Urinary bladder (tissue), 4 donors: ENCODE results near the gene ZC3H13. TPM values are rescaled to one million over a fixed set of nuclear protein-coding genes. Genes with fewer than 3 reads are reported as not detected.

Experiments used
- DNase-seq: peaks from one replicate; pipeline ENCODE4 v3.0.0-alpha.2; 2015; ENCODE audit errors: extremely low spot score
- H3K27ac ChIP-seq: one replicate; pipeline ENCODE4 v1.5.1; 2013; ENCODE audit warnings: low read depth, mild to moderate bottlenecking, moderate library complexity
- H3K36me3 ChIP-seq: one replicate; pipeline ENCODE4 v1.6.1; 2013; ENCODE audit warnings: mild to moderate bottlenecking, moderate library complexity; ENCODE audit not compliant: insufficient read depth
- H3K4me1 ChIP-seq: one replicate; pipeline ENCODE4 v1.6.1; 2013; ENCODE audit warnings: mild to moderate bottlenecking, moderate library complexity; ENCODE audit not compliant: insufficient read depth
- H3K4me3 ChIP-seq: one replicate; pipeline ENCODE4 v1.5.1; 2013; ENCODE audit warnings: low read depth, low read length
- WGBS: extraction: QIAGEN DNeasy Blood & Tissue Kit; methylation state at CpG from one replicate; pipeline ENCODE4 v1.1.7; 2013; 5-methylcytosine and 5-hydroxymethylcytosine counted together
- polyA plus RNA-seq: library from polyadenylated mRNA; stranded (reverse); fragments of 200-250 nt; gene quantifications from one replicate; pipeline ENCODE4 v1.2.3, GENCODE V29; 2013
- total RNA-seq: library from RNA; depleted of rRNA; stranded (reverse); fragments of >200 nt; gene quantifications from one replicate; pipeline ENCODE4 v1.2.3, GENCODE V29; 2014
- donor health status: healthy with polysubstance abuse.
- donor health status: healthy.

ZC3H13 gene
- total and polyA plus RNA-seq, 2 donors = 24.1 to 47.3 TPM

DNA sequence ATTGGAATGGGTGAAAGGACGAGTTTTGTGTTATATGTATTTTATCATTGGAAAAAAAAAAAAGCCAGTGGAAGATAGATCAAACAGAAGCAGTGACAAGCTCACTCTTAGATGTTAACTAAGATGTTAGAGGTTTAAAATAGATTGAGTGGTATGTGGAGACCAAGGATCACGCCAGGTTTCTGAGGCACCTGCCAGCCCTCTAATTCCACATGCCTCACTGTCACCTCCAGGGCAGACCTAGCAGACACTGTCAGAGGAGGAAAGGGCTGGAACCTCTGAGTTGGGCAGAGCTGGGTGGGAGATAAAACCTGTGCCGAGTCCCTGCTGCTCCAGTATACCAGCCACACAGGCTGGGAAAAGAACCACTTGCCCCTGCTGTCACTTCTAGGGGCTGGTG, 143.5 kb downstream of the ZC3H13 start:
- no peaks in the 10 kb centered on the region for H3K4me1 ChIP-seq
- no peaks in the 10 kb centered on the region for H3K36me3 ChIP-seq
- H3K4me3 ChIP-seq = no peak overlapping the region
- H3K27ac ChIP-seq = no peak overlapping the region
- DNase-seq = no peak
- 85% methylated on average over 3 of the region's 3 CpGs for WGBS

DNA sequence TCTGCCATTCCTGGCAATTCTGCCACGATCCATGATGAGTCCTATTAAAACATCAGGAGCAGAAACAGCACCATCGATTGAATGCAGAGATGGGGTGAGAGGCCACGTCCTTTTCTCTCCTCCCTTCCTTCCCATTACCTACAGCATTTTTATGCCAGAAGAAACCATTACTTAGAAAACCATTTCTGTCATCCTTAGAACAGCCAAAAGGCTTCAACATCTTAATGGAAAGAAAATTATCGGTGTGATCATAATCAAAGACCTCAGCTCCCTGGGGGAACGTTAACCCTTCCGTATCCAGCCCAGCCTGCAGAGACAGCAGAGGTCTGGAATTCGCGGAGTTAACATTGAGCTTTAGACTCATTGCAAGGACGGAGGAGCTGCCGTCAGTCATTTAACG, 145.0 kb downstream of the ZC3H13 start:
- Histone ChIP-seq H3K4me3 (no peak overlapping the region), H3K4me1 (no peaks in the 10 kb centered on the region), H3K27ac (no peak overlapping the region), H3K36me3 (no peaks in the 10 kb centered on the region)
- DNase-seq = no peak
- 34% methylated on average over 11 of the region's 11 CpGs for WGBS

Other genes starting within 250 kb of the ZC3H13 start
- gene SIAH3, start 201.0 kb downstream of the ZC3H13 start, total RNA-seq = 0.16 TPM
- gene SIAH3, start 201.0 kb downstream of the ZC3H13 start, polyA plus RNA-seq = not detected
- not detected for gene CPB2, start 52.3 kb upstream of the ZC3H13 start, total RNA-seq
- gene CPB2, start 52.3 kb upstream of the ZC3H13 start, polyA plus RNA-seq = 0.24 TPM
- 43.5 TPM for gene LCP1, start 129.4 kb upstream of the ZC3H13 start, total RNA-seq
- gene LCP1, start 129.4 kb upstream of the ZC3H13 start, polyA plus RNA-seq = 26.7 TPM
- gene LRRC63, start 159.2 kb upstream of the ZC3H13 start, total RNA-seq = 1.2 TPM
- gene LRRC63, start 159.2 kb upstream of the ZC3H13 start, polyA plus RNA-seq = not detected